Measurements from ENCODE around the gene PCF11.

The PCF11 gene

DNA sequence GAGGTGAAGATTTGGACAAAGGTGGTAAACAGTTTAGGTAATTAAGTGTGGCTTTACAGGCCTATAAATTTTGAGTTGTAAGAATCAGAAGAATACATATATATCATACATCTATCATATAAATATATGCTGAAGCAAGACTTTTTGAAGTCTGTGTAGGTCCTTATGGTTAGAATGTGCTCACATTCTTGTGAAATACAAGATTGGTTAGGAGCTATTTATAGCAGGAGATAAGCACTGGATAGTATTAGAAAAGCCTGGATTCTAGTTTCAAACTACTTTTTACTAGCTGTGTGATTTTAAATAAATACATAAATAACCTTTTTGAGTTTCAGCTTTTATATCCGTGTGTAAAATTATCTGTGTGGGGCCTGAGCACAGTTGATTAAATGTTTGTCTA lies 78.9 kb downstream of the PCF11 start:
- no peaks in the 10 kb centered on the region for H3K4me1 Mint-ChIP-seq (ENCODE audit: low read depth)
- no peak overlapping the region for H3K27ac Mint-ChIP-seq
- H3K27me3 Mint-ChIP-seq: no peaks in the 10 kb centered on the region

More for the DNA sequence above, 78.9 kb downstream of the PCF11 start:
- Mint-ChIP-seq H3K4me3 (no peak overlapping the region), H3K9me3 (no peaks in the 10 kb centered on the region), H3K36me3 (ENCODE audit: low read depth) (no peaks in the 10 kb centered on the region)
- no peak for DNase-seq

Data from activated T-cell treated with anti-CD3 and anti-CD28 coated beads, Interleukin-2, amount 50 U/mL, for 24 hours (primary cell).